NCI-H2196 (cell line): Measurements from ENCODE around the gene SNRNP25.

Source experiments
- DNase-seq: peaks from one replicate; lab custom pipeline; 2025; ENCODE audit not compliant: unreplicated experiment; lab: John Stamatoyannopoulos, UW

SNRNP25 gene

GRCh38 chr16:100989-101388 is 47.4 kb downstream of the SNRNP25 start:
- no peak for DNase-seq

GRCh38 chr16:101586-101985 is 48.0 kb downstream of the SNRNP25 start:
- no peak for DNase-seq

GRCh38 chr16:102060-102855 is 48.6 kb downstream of the SNRNP25 start:
- no peak for DNase-seq

GRCh38 chr16:104355-104754 is 50.7 kb downstream of the SNRNP25 start:
- DNase-seq: no peak

GRCh38 chr16:104928-105327 is 51.3 kb downstream of the SNRNP25 start:
- DNase-seq: no peak

- no peak for DNase-seq
Observed at GRCh38 chr16:105521-105920, 51.9 kb downstream of the SNRNP25 start.

- DNase-seq: peak; percentile 79
Observed at GRCh38 chr16:106623-107324, 53.1 kb downstream of the SNRNP25 start.
